HFF-Myc (cell line): ENCODE results near the gene STX10.

Experiments used
- DNase-seq: peaks from one replicate; pipeline ENCODE4 v3.0.0-alpha.2; 2011; ENCODE audit warnings: low read depth; ENCODE audit errors: extremely low read depth
- H3K4me3 ChIP-seq: replicated peaks from 2 replicates; pipeline ENCODE4 v1.5.1; 2011; ENCODE audit warnings: low read depth, mild to moderate bottlenecking, control low read depth, low read length
- CTCF ChIP-seq: IDR thresholded peaks from 2 replicates; pipeline ENCODE4 v1.5.1; 2012; ENCODE audit warnings: mild to moderate bottlenecking, low read depth, low read length, control low read depth; ENCODE audit errors: missing control alignments

Gene STX10

DNA sequence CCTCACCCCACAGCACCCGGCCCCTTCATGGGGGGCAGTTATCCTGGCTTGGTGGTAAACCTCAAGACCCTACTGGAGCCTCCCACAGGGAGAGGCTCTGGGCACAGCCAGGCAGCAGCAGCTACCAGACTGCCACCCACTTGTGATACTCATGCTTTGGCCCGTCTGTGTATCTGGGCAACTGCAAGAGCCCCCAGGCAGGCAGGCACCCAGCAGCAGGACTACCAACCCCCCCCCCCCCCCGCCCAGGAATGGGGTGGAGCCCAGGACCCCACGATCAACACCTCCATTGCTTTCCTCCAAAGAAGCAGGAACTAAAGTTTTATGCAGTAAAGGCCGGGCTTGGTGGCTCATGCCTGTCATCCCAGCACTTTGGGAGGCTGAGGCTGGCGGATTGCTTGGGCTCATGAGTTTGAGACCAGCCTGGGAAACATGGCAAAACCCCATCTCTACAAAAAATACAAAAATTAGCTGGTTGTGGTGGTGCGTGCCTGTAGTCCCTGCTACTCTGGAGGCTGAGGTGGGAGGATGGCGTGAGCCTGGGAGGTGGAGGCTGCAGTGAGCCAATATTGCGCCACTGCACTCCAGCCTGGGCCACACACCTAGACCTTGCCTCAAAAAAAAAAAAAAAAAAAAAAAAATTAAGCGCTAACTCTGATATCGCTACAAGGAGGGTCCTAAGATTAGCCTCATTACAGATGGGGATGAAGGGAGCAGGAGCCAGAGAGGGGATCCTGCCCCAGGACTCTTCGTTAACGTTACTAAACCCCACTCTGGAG lies 46.4 kb downstream of the STX10 start:
- TF ChIP-seq CTCF: no peak
- DNase-seq: no peak
- no peak overlapping the region for H3K4me3 ChIP-seq

GRCh38 chr19:13102666-13103580 lies 47.3 kb downstream of the STX10 start, which contains the start of gene LYL1:
LYL1 (minus strand) TSS chr19:13102858; CDS start chr19:13101171, 1,687 bp downstream.
- no peak for TF ChIP-seq CTCF
- H3K4me3 ChIP-seq: no peak within 1 kb of the TSS; the same call in 1 of the 2 replicates
- DNase-seq: no peak

GRCh38 chr19:13102416-13102665 lies 47.8 kb downstream of the STX10 start:
- no peak for DNase-seq

DNA sequence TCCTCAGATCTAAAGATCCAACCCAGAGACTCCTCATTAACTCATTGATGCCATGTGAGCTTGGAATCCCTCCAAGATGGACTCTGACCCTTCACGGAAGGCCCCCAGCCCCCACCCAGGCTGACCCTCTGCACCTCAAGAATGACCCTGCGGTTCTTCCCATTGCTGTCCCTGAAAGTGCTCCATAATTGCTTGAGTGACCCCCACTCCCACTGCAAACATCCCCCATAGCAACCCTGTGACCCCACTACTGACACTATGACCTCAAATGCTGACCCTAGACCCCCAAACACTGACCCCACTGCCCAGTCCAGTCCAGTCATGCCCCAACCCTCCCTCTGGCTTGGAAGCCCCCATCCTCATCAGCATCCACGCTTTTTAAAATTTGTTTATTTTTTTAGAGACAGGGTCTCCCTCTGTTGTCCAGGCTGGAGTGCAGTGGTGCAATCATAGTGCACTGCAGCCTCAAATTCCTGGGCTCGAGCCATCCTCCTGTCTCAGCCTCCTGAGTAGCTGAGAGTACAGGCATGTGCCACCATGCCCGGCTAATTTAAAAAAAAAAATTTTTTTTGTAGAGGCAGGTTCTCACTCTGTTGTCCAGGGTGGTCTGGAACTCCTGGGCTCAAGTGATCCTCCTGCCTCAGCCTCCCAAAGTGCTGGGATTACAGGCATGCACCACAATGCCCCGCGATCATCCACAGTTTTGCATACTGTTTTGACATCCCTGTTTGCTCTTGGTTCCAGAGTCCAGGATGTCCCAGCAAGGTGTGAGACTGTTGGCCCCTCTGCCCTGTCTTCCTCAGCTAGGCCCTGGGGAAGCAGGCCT lies 48.4 kb downstream of the STX10 start:
- no peak overlapping the region for H3K4me3 ChIP-seq
- no peak for DNase-seq
- TF ChIP-seq CTCF: no peak

More at GRCh38 chr19:13102416-13102665, 47.8 kb downstream of the STX10 start:
- H3K4me3 ChIP-seq: no peak overlapping the region; the same call in 1 of the 2 replicates
- TF ChIP-seq CTCF: no peak

- no peak for DNase-seq
- no peak overlapping the region for H3K4me3 ChIP-seq
- TF ChIP-seq CTCF: no peak
Measured at GRCh38 chr19:13100841-13101589, 49.2 kb downstream of the STX10 start.
